ENCODE data around the gene BACE2.

DNA sequence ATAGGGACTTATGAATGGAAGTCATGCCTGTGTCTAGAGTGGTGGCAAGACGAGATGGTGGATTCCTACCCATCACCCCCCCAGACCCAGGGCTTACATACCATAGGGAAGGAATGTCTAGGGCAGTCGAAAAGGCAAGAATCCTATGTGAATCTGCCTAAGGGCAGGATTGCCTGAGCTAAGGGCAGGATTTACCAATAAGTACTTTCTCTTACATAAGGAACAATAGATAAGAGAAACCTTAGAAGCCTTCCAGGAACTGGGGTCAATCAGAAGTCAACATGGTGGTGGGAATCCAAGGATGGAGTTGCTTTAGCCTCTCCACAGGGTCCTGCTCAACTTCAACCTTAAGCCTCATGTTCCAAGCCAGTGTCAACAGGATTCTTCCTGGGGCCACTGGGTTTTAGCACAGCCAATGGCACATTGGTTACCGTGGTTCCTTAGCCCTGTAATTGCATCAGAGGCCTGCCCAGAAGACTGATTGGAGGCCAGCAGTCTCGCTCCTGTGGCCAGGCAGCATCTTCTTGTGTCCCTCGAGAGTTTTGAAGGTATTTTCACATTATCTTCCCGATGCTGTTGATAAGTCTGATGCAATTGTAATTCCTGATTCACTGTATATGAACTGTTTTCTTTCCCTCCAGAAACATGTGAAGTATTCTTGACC is 20.7 kb downstream of the BACE2 start:
- TF ChIP-seq, protein P1, sequence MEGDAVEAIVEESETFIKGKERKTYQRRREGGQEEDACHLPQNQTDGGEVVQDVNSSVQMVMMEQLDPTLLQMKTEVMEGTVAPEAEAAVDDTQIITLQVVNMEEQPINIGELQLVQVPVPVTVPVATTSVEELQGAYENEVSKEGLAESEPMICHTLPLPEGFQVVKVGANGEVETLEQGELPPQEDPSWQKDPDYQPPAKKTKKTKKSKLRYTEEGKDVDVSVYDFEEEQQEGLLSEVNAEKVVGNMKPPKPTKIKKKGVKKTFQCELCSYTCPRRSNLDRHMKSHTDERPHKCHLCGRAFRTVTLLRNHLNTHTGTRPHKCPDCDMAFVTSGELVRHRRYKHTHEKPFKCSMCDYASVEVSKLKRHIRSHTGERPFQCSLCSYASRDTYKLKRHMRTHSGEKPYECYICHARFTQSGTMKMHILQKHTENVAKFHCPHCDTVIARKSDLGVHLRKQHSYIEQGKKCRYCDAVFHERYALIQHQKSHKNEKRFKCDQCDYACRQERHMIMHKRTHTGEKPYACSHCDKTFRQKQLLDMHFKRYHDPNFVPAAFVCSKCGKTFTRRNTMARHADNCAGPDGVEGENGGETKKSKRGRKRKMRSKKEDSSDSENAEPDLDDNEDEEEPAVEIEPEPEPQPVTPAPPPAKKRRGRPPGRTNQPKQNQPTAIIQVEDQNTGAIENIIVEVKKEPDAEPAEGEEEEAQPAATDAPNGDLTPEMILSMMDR (IDR thresholded peaks at IDR 0.05): no peak
- TF ChIP-seq ZFX (IDR thresholded peaks at IDR 0.05; ENCODE audit: borderline replicate concordance): no peak

All from 22Rv1 (cell line).